ENCODE data around the gene NXPH2. TPM values are rescaled to one million over a fixed set of nuclear protein-coding genes. Genes with fewer than 3 reads are reported as not detected.

The NXPH2 gene
- total and polyA plus RNA-seq, 9 of the 15 experiments (the other 6 are each of a cell fraction or from before 2014, with no cell fraction given): not detected

DNA sequence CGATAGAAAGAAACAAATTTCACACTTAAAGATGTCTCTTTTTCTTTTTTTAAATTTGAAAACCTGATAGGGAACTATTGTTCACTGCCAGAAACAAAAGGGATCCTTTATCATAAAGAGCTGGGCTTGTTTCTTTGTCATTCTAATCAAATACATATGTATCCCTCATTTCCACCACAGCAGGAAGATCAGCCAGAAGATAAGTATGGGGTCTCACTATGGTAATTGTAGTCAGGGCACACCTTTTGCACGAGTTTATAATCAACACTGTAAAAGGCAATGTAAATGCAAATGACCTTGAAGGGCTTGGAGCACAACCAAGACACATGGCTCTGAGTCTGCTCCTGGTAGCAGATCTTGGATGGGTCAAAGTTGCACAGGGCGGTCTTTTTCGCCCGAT, 109.5 kb downstream of the NXPH2 start:
- BruUV-seq (replicated peaks): no TSS peak
- DNase-seq (ENCODE audit: extremely low read depth in 1 of 4, low spot score in 3 of 4) (no peak), ATAC-seq (no peak), FAIRE-seq (no peak)
- no peaks in the 10 kb centered on the region for H3K36me3 ChIP-seq (ENCODE audit: control insufficient read depth, insufficient read depth, low read length)
- no peak overlapping the region for H3K9ac ChIP-seq (ENCODE audit: insufficient read depth in 1 of 2, low read depth in 2 of 2, low read length in 2 of 2)
- 1% methylated on average over 5 of the region's 5 CpGs for WGBS (ENCODE audit: insufficient coverage, low coverage, missing lambda C conversion rate)
- H3K9me3 ChIP-seq (replicated peaks; ENCODE audit: control insufficient read depth, insufficient read depth, low read depth, low read length): no peaks in the 10 kb centered on the region
- H3K4me2 ChIP-seq (ENCODE audit: insufficient read depth, low read length): no peak overlapping the region
- in situ Hi-C loops (cut with MboI) (no loop called here), intact Hi-C loops (cut with micrococcal nuclease) (no loop called here)
- H3K27me3 ChIP-seq (ENCODE audit: control insufficient read depth in 2 of 2, insufficient read depth in 2 of 2, low read length in 2 of 2): peaks cover 6 to 10% of the 10 kb centered on the region in 2 experiments; a peak in 4 of 5 replicates
- ChIA-PET POLR2A (no interaction called here), CTCF (ENCODE audit: low intra/inter-chr PET ratio) (no interaction called here)
- H3K27ac ChIP-seq (ENCODE audit: extremely low read depth, low read depth, low read length): no peak overlapping the region
- H2AFZ ChIP-seq (ENCODE audit: low read depth, low read length): no peak overlapping the region
- TF ChIP-seq, protein P1, sequence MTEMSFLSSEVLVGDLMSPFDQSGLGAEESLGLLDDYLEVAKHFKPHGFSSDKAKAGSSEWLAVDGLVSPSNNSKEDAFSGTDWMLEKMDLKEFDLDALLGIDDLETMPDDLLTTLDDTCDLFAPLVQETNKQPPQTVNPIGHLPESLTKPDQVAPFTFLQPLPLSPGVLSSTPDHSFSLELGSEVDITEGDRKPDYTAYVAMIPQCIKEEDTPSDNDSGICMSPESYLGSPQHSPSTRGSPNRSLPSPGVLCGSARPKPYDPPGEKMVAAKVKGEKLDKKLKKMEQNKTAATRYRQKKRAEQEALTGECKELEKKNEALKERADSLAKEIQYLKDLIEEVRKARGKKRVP (CRISPR knock-in tag; IDR thresholded peaks at IDR 0.05): no peak
- TF ChIP-seq TAF7 (tag; IDR thresholded peaks at IDR 0.05) (no peak), ARID2 (IDR thresholded peaks at IDR 0.05) (no peak), YBX1 (IDR thresholded peaks at IDR 0.05) (no peak), ZFP30 (CRISPR knock-in tag; IDR thresholded peaks at IDR 0.05; ENCODE audit: borderline replicate concordance) (no peak), ZNF324 (CRISPR knock-in tag; IDR thresholded peaks at IDR 0.05) (no peak), MED1 (CRISPR knock-in tag; IDR thresholded peaks at IDR 0.05; ENCODE audit: borderline replicate concordance) (no peak), ZNF384 (IDR thresholded peaks at IDR 0.05; ENCODE audit: low read depth, low read length) (no peak), ZNF79 (CRISPR knock-in tag; IDR thresholded peaks at IDR 0.05; ENCODE audit: low read depth) (no peak), ZFP36 (IDR thresholded peaks at IDR 0.05; ENCODE audit: low read depth, low read length, partially characterized antibody) (no peak), CEBPG (CRISPR knock-in tag; IDR thresholded peaks at IDR 0.05) (no peak), CEBPG (tag; conservative IDR thresholded peaks at IDR 0.05 in 1 of 2, IDR thresholded peaks at IDR 0.05 in 1 of 2) (no peak), MAFG (tag; conservative IDR thresholded peaks at IDR 0.05) (no peak), GATAD2B (IDR thresholded peaks at IDR 0.05; ENCODE audit: borderline replicate concordance) (no peak), MAFF (IDR thresholded peaks at IDR 0.05; ENCODE audit: low read length) (no peak), U2AF1 (optimal IDR thresholded peaks at IDR 0.05; ENCODE audit: low read depth, low read length) (no peak)
- TF ChIP-seq, protein P2, sequence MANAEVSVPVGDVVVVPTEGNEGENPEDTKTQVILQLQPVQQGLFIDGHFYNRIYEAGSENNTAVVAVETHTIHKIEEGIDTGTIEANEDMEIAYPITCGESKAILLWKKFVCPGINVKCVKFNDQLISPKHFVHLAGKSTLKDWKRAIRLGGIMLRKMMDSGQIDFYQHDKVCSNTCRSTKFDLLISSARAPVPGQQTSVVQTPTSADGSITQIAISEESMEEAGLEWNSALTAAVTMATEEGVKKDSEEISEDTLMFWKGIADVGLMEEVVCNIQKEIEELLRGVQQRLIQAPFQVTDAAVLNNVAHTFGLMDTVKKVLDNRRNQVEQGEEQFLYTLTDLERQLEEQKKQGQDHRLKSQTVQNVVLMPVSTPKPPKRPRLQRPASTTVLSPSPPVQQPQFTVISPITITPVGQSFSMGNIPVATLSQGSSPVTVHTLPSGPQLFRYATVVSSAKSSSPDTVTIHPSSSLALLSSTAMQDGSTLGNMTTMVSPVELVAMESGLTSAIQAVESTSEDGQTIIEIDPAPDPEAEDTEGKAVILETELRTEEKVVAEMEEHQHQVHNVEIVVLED (CRISPR knock-in tag; IDR thresholded peaks at IDR 0.05): no peak
- TF ChIP-seq, protein P3, sequence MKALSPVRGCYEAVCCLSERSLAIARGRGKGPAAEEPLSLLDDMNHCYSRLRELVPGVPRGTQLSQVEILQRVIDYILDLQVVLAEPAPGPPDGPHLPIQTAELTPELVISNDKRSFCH (CRISPR knock-in tag; IDR thresholded peaks at IDR 0.05): no peak
- TF ChIP-seq, protein P3 (tag; IDR thresholded peaks at IDR 0.05): no peak
- no peaks in the 10 kb centered on the region for H3K79me2 ChIP-seq (ENCODE audit: control insufficient read depth, insufficient read depth, low read length)
- H4K20me1 ChIP-seq (replicated peaks; ENCODE audit: control insufficient read depth, insufficient read depth, low read length): no peaks in the 10 kb centered on the region
- H3K4me3 ChIP-seq: no peak overlapping the region
- no peaks in the 10 kb centered on the region for H3K9me1 ChIP-seq (ENCODE audit: control insufficient read depth, insufficient read depth, low read length)
- H3K4me1 ChIP-seq (replicated peaks in 1 of 2; ENCODE audit: control insufficient read depth in 2 of 2, insufficient read depth in 2 of 2, low read length in 2 of 2): no peaks in the 10 kb centered on the region
